Rectal smooth muscle tissue (tissue), 1 donor: Measurements from ENCODE around the gene FAM20A.
"Not testable (repeated sequence)": the region's sequence is repeated elsewhere in the genome, so short reads cannot be mapped to it uniquely, and the experiment has no call there.

ENCODE experiments used
- H3K27ac ChIP-seq: one replicate; pipeline ENCODE4 v1.7.0; 2013; ENCODE audit warnings: low read depth, low read length, inconsistent platforms
- H3K27me3 ChIP-seq: one replicate; pipeline ENCODE4 v1.7.0; 2013; ENCODE audit warnings: low read length; ENCODE audit not compliant: control insufficient read depth, insufficient read depth
- H3K36me3 ChIP-seq: one replicate; pipeline ENCODE4 v1.7.0; 2013; ENCODE audit warnings: low read length; ENCODE audit not compliant: control insufficient read depth, insufficient read depth
- H3K4me1 ChIP-seq: one replicate; pipeline ENCODE4 v1.7.0; 2013; ENCODE audit warnings: low read length; ENCODE audit not compliant: control insufficient read depth, insufficient read depth
- H3K4me3 ChIP-seq: one replicate; pipeline ENCODE4 v1.7.0; 2013; ENCODE audit warnings: low read length
- H3K9ac ChIP-seq: one replicate; pipeline ENCODE4 v1.7.0; 2013; ENCODE audit warnings: low read length

FAM20A gene

GRCh38 chr17:68540981-68541380 lies 60.2 kb downstream of the FAM20A start:
- Histone ChIP-seq H3K4me3 (no peak overlapping the region), H3K36me3 (peaks cover 11% of the 10 kb centered on the region), H3K27me3 (no peaks in the 10 kb centered on the region), H3K27ac (no peak overlapping the region), H3K9ac (no peak overlapping the region), H3K4me1 (no peaks in the 10 kb centered on the region)

GRCh38 chr17:68539548-68540467 lies 61.4 kb downstream of the FAM20A start:
- Histone ChIP-seq H3K27ac (no peak overlapping the region), H3K36me3 (peaks cover 20% of the 10 kb centered on the region), H3K9ac (no peak overlapping the region), H3K27me3 (no peaks in the 10 kb centered on the region), H3K4me3 (no peak overlapping the region), H3K4me1 (no peaks in the 10 kb centered on the region)

GRCh38 chr17:68535922-68536321 lies 65.2 kb downstream of the FAM20A start:
- Histone ChIP-seq H3K4me1 (no peaks in the 10 kb centered on the region), H3K9ac (no peak overlapping the region), H3K27ac (no peak overlapping the region), H3K4me3 (no peak overlapping the region), H3K27me3 (no peaks in the 10 kb centered on the region), H3K36me3 (peaks cover 20% of the 10 kb centered on the region)

- H3K36me3 ChIP-seq: peaks cover 23% of the 10 kb centered on the region
- H3K27me3 ChIP-seq: no peaks in the 10 kb centered on the region
- no peak overlapping the region for H3K9ac ChIP-seq
- no peaks in the 10 kb centered on the region for H3K4me1 ChIP-seq
- no peak overlapping the region for H3K27ac ChIP-seq
- no peak overlapping the region for H3K4me3 ChIP-seq
These were observed 66.5 kb downstream of the FAM20A start for GRCh38 chr17:68534695-68535088.

- Histone ChIP-seq H3K4me3 (no peak overlapping the region), H3K36me3 (peaks cover 23% of the 10 kb centered on the region), H3K27ac (no peak overlapping the region), H3K9ac (no peak overlapping the region), H3K4me1 (no peaks in the 10 kb centered on the region), H3K27me3 (no peaks in the 10 kb centered on the region)
These were observed 67.1 kb downstream of the FAM20A start for GRCh38 chr17:68533887-68534694.

DNA sequence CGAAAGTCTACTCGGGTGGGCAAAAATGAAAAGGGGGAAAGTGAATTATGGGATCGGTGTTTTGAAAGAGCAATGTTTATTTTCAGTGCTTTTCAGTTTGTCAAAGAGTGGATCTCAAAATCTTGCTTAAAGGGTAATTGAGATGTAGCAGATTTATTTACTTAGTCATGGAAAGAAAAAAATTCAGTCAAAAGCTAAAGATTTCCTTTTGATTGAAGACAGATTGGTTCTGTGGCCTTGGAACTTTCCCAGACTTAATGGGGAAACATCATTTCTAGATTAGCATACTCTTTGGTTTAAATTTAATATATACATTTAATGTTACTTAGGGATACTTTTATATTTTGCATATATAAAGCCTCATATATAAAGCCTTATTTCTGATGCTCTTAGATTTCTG lies 68.3 kb downstream of the FAM20A start:
- peaks cover 27% of the 10 kb centered on the region for H3K36me3 ChIP-seq

DNA sequence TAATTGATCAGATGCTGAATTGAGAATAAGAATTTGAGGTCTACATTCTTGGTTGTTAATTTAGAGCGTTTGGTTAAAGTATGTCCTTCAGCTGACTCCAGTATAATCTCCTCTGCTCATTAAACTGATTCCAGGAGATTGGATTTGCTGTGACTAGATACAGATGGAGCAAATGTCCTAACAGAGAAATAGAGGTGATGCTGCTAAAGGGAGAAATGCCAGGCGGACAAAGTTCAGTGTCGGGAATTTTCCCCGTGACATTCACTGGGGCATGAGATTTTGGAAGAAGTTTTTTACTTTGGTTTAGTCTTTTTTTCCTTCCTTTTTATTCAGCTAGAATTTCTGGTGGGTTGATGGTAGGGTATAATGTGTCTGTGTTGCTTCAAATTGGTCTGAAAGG lies 69.9 kb downstream of the FAM20A start:
- no peak overlapping the region for H3K27ac ChIP-seq
- H3K4me3 ChIP-seq: no peak overlapping the region
- H3K4me1 ChIP-seq: no peaks in the 10 kb centered on the region
- H3K36me3 ChIP-seq: peaks cover 33% of the 10 kb centered on the region
- H3K9ac ChIP-seq: no peak overlapping the region
- H3K27me3 ChIP-seq: no peaks in the 10 kb centered on the region

More for the DNA sequence above, 68.3 kb downstream of the FAM20A start:
- H3K27me3 ChIP-seq: no peaks in the 10 kb centered on the region
- no peak overlapping the region for H3K9ac ChIP-seq
- H3K27ac ChIP-seq: no peak overlapping the region
- H3K4me3 ChIP-seq: no peak overlapping the region
- no peaks in the 10 kb centered on the region for H3K4me1 ChIP-seq

- Histone ChIP-seq H3K4me3 (no peak overlapping the region), H3K4me1 (no peaks in the 10 kb centered on the region), H3K27me3 (no peaks in the 10 kb centered on the region), H3K27ac (no peak overlapping the region), H3K36me3 (peaks cover 38% of the 10 kb centered on the region), H3K9ac (no peak overlapping the region)
These were observed 73.9 kb downstream of the FAM20A start for GRCh38 chr17:68527314-68527713.

DNA sequence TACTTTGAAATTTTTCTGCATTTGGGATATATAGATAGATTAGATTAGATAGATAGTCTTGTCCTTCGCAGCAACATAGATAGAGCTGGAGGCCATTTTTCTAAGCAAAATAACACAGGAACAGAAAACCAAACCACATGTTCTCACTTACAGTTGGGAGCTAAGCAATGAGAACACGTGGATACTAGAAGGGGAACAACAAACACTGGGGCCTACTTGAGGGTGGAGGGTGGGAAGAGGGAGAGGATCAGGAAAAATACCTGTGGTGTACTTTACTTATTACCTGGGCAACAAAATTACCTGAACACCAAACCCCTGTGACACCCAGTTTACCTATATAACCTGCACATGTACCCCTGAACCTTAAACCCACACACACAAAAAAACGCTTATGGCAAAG lies 74.6 kb downstream of the FAM20A start:
- H3K36me3 ChIP-seq: peaks cover 38% of the 10 kb centered on the region

GRCh38 chr17:68522266-68522665 lies 78.9 kb downstream of the FAM20A start:
- H3K4me1 ChIP-seq: no peaks in the 10 kb centered on the region
- no peak overlapping the region for H3K4me3 ChIP-seq
- H3K9ac ChIP-seq: no peak overlapping the region
- peaks cover 26% of the 10 kb centered on the region for H3K36me3 ChIP-seq
- H3K27ac ChIP-seq: no peak overlapping the region
- H3K27me3 ChIP-seq: no peaks in the 10 kb centered on the region

More for the DNA sequence above, 74.6 kb downstream of the FAM20A start:
- H3K27ac ChIP-seq: no peak overlapping the region
- H3K4me3 ChIP-seq: no peak overlapping the region
- H3K9ac ChIP-seq: no peak overlapping the region
- no peaks in the 10 kb centered on the region for H3K27me3 ChIP-seq
- H3K4me1 ChIP-seq: no peaks in the 10 kb centered on the region

- peaks cover 19% of the 10 kb centered on the region for H3K36me3 ChIP-seq
- H3K4me1 ChIP-seq: peaks cover 5% of the 10 kb centered on the region
- no peaks in the 10 kb centered on the region for H3K27me3 ChIP-seq
- no peak overlapping the region for H3K27ac ChIP-seq
- no peak overlapping the region for H3K4me3 ChIP-seq
- H3K9ac ChIP-seq: no peak overlapping the region
These were observed 81.3 kb downstream of the FAM20A start for GRCh38 chr17:68519911-68520310.

DNA sequence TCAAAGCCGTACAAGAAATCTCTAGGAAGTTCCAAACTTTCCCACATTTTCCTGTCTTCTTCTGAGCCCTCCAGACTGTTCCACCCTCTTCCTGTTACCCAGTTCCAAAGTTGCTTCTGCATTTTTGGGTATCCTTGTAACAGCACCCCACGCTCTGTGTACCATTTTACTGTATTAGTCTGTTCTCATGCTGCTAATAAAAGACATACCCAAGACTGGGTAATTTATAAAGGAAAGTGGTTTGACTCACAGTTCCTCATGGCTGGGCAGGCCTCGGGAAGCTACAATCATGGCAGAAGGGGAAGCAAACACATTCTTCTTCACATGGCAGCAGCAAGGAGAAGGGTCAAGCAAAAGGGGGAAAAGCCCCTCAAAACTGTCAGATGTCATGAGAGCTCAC lies 82.1 kb downstream of the FAM20A start:
- peaks cover 19% of the 10 kb centered on the region for H3K36me3 ChIP-seq
- not testable (repeated sequence) for H3K27ac ChIP-seq, H3K27me3 ChIP-seq, H3K9ac ChIP-seq, H3K4me3 ChIP-seq
- H3K4me1 ChIP-seq: peaks cover 14% of the 10 kb centered on the region
